OCI-LY7 (cell line): Measurements from ENCODE around the gene ABI2. TPM values are rescaled to one million over a fixed set of nuclear protein-coding genes. Genes with fewer than 3 reads are reported as not detected.

ENCODE experiments used
- BruUV-seq: library from RNA; stranded (reverse); fragments of 400-500 nt; replicated peaks from 2 replicates; lab custom pipeline; 2021; lab: Mats Ljungman, UMichigan
- CTCF ChIA-PET: fragments of 300-600 bp; sonication (Branson Sonifier 250); formaldehyde crosslinking; loops from one replicate; lab custom pipeline; 2022; ENCODE audit warnings: antibody characterized with exemption; ENCODE audit not compliant: unreplicated experiment; lab: Charles Lee
- POLR2A ChIA-PET: fragments of 300-600 bp; sonication (Branson Sonifier 250); formaldehyde crosslinking; loops from one replicate; lab custom pipeline; 2022; ENCODE audit warnings: antibody characterized with exemption; lab: Charles Lee
- DNase-seq: peaks from one replicate; pipeline ENCODE4 v3.0.0-alpha.2; 2015; ENCODE audit warnings: low spot score
- H2AFZ ChIP-seq: fragments of 200-600 bp; sonication (generic), shearing (Covaris generic); 2 replicates; pipeline ENCODE4 v1.6.1; 2014; ENCODE audit warnings: mild to moderate bottlenecking, antibody characterized with exemption, low read length, moderate library complexity
- H3K27ac ChIP-seq: fragments of 200-600 bp; sonication (generic); 2 replicates; pipeline ENCODE4 v1.5.1; 2014; ENCODE audit warnings: mixed run types, low read depth, mild to moderate bottlenecking, moderate library complexity, low read length, inconsistent platforms; ENCODE audit not compliant: poor library complexity, severe bottlenecking
- H3K36me3 ChIP-seq: fragments of 200-600 bp; sonication (generic); 2 replicates; pipeline ENCODE4 v1.6.1; 2014; ENCODE audit warnings: mild to moderate bottlenecking, antibody characterized with exemption, low read length, moderate library complexity, mixed read lengths; ENCODE audit not compliant: insufficient read depth
- H3K4me1 ChIP-seq: fragments of 200-600 bp; sonication (generic); 2 replicates; pipeline ENCODE4 v1.5.1; 2014; ENCODE audit warnings: mild to moderate bottlenecking, low read length; ENCODE audit not compliant: insufficient read depth, poor library complexity, severe bottlenecking
- H3K4me2 ChIP-seq: fragments of 200-600 bp; sonication (generic); 2 replicates; pipeline ENCODE4 v1.6.1; 2014; ENCODE audit warnings: mild to moderate bottlenecking, low read length
- H3K4me3 ChIP-seq: fragments of 200-600 bp; sonication (generic); 2 replicates; pipeline ENCODE4 v1.5.1; 2014; ENCODE audit warnings: mild to moderate bottlenecking, low read depth, low read length; ENCODE audit not compliant: poor library complexity, severe bottlenecking
- H3K79me2 ChIP-seq: fragments of 200-600 bp; sonication (generic); 2 replicates; pipeline ENCODE4 v1.6.1; 2016; ENCODE audit warnings: low read depth, mild to moderate bottlenecking, low read length, moderate library complexity, mixed read lengths; ENCODE audit not compliant: insufficient read depth
- H3K9me2 ChIP-seq: fragments of 200-600 bp; sonication (generic); 2 replicates; pipeline ENCODE4 v1.6.1; 2016; ENCODE audit warnings: mild to moderate bottlenecking, low read length, mixed read lengths; ENCODE audit not compliant: insufficient read depth
- H3K9me3 ChIP-seq: fragments of 200-600 bp; sonication (generic); 2 replicates; pipeline ENCODE4 v1.6.1; 2014; ENCODE audit warnings: mild to moderate bottlenecking, mixed run types, low read length, mixed read lengths
- H4K20me1 ChIP-seq: fragments of 200-600 bp; sonication (generic); 2 replicates; pipeline ENCODE4 v1.6.1; 2014; ENCODE audit warnings: mild to moderate bottlenecking, antibody characterized with exemption, low read length, moderate library complexity, mixed read lengths; ENCODE audit not compliant: insufficient read depth
- CTCF ChIP-seq: fragments of 200-600 bp; sonication (generic); conservative IDR thresholded peaks from 2 replicates; pipeline ENCODE4 v1.5.1; 2014; ENCODE audit warnings: mild to moderate bottlenecking, antibody characterized with exemption, low read length, moderate library complexity, mixed read lengths
- EZH2phosphoT487 ChIP-seq: fragments of 200-600 bp; sonication (generic); IDR thresholded peaks from 2 replicates; pipeline ENCODE4 v1.6.1; 2018; ENCODE audit warnings: low read depth, borderline replicate concordance, mild to moderate bottlenecking, mixed run types, antibody characterized with exemption, low read length, moderate library complexity, mixed read lengths
- intact Hi-C: fragments of 100-400 bp; cut with micrococcal nuclease; formaldehyde crosslinking; loops from one replicate; pipeline ENCODE4 v1.10.0; 2022; ENCODE audit not compliant: unreplicated experiment
- total RNA-seq, 2 experiments: library from RNA; depleted of rRNA in 1 of 2; stranded (reverse); fragments of >200 nt in 1 of 2; shearing (Covaris generic) in 1 of 2; gene quantifications; 2 replicates each; pipeline ENCODE4 v1.2.3, GENCODE V29; 2014 to 2022

ABI2 gene
- total RNA-seq, 2 experiments from 2014 or later, result 37.9 to 64.6 TPM

- intact Hi-C loops, result loop anchor here (5.0 to 10.0 kb wide), 2 partner anchors 194 to 517 kb away; partner anchors contain the start of genes CARF, CYP20A1 and WDR12
- H3K4me3 ChIP-seq, result no peak overlapping the region
- H3K27ac ChIP-seq, result peak overlapping the region; percentile 65
- no peaks in the 10 kb centered on the region for H4K20me1 ChIP-seq
- H3K4me1 ChIP-seq, result peaks cover 37% of the 10 kb centered on the region
- no peaks in the 10 kb centered on the region for H3K9me2 ChIP-seq
- no peak overlapping the region for H2AFZ ChIP-seq
- no peaks in the 10 kb centered on the region for H3K9me3 ChIP-seq
- POLR2A ChIA-PET, result interaction anchor here (0.6 to 1.4 kb wide), 13 partner anchors 11 to 710 kb away, joined by 3 to 8 read pairs (median 4); no protein-coding TSS in a partner anchor
- no TSS peak for BruUV-seq
- 0 out of 2 replicates have a peak, but pooled peaks have one; percentile 11 for TF ChIP-seq CTCF
- no peak for TF ChIP-seq EZH2phosphoT487
- CTCF ChIA-PET, result no interaction called here
- no peak for DNase-seq
- peaks cover 37% of the 10 kb centered on the region for H3K36me3 ChIP-seq
- peak overlapping the region; percentile 65 for H3K4me2 ChIP-seq
- H3K79me2 ChIP-seq, result no peaks in the 10 kb centered on the region
Observed at GRCh38 chr2:203431391-203432185, 103.4 kb downstream of the ABI2 start.

GRCh38 chr2:203432811-203433210 lies 104.6 kb downstream of the ABI2 start:
- ChIA-PET POLR2A (interaction anchor here (0.6 to 1.4 kb wide), 4 partner anchors 8 to 384 kb away, joined by 3 to 4 read pairs (median 3); no protein-coding TSS in a partner anchor), CTCF (no interaction called here)
- no peaks in the 10 kb centered on the region for H3K9me2 ChIP-seq
- peak overlapping the region; percentile 1 for H3K4me3 ChIP-seq
- peaks cover 37% of the 10 kb centered on the region for H3K4me1 ChIP-seq
- no peaks in the 10 kb centered on the region for H3K79me2 ChIP-seq
- peak; percentile 74 for DNase-seq
- H2AFZ ChIP-seq, result no peak overlapping the region; the same call in 1 of the 2 replicates
- TF ChIP-seq EZH2phosphoT487, result no peak
- H3K9me3 ChIP-seq, result no peaks in the 10 kb centered on the region
- H3K27ac ChIP-seq, result peak overlapping the region; percentile 65
- peaks cover 38% of the 10 kb centered on the region for H3K36me3 ChIP-seq
- H3K4me2 ChIP-seq, result peak overlapping the region; percentile 65
- no peaks in the 10 kb centered on the region for H4K20me1 ChIP-seq
- intact Hi-C loops, result loop anchor here (5.0 to 10.0 kb wide), 2 partner anchors 196 to 518 kb away; partner anchors contain the start of genes CARF, CYP20A1 and WDR12
- BruUV-seq, result no TSS peak

- no TSS peak for BruUV-seq
- no peak for TF ChIP-seq EZH2phosphoT487
- no peak for TF ChIP-seq CTCF
- Histone ChIP-seq H3K9me2 (no peaks in the 10 kb centered on the region), H3K4me2 (no peak overlapping the region), H3K79me2 (no peaks in the 10 kb centered on the region), H3K36me3 (peaks cover 34% of the 10 kb centered on the region), H2AFZ (no peak overlapping the region), H3K9me3 (no peaks in the 10 kb centered on the region), H3K4me3 (no peak overlapping the region), H3K27ac (no peak overlapping the region), H3K4me1 (peaks cover 27% of the 10 kb centered on the region), H4K20me1 (no peaks in the 10 kb centered on the region)
- intact Hi-C loops, result loop anchor here (10.0 kb wide), 1 partner anchor 522 kb away; the partner anchor contains the start of genes CARF and WDR12
- POLR2A ChIA-PET, result interaction anchor here (0.6 kb wide), 1 partner anchor 35 kb away, joined by 3 read pairs; no protein-coding TSS in a partner anchor
- CTCF ChIA-PET, result no interaction called here
- DNase-seq, result no peak
Observed at GRCh38 chr2:203436496-203436895, 108.3 kb downstream of the ABI2 start.
